ENCODE results near the gene TASOR. TPM values are rescaled to one million over a fixed set of nuclear protein-coding genes. Genes with fewer than 3 reads are reported as not detected.
"Not testable (repeated sequence)": the region's sequence is repeated elsewhere in the genome, so short reads cannot be mapped to it uniquely, and the experiment has no call there.

The TASOR gene
- total and polyA plus RNA-seq, 4 donors = 5.6 to 51.3 (median 19.2) TPM

GRCh38 chr3:56724676-56725075, 41.6 kb upstream of the TASOR start (continued):
- no peak for TF ChIP-seq REST (IDR thresholded peaks at IDR 0.05)
- TF ChIP-seq RAD21 (IDR thresholded peaks at IDR 0.05) = no peak
- TF ChIP-seq FOXA2 (IDR thresholded peaks at IDR 0.05) = no peak
- no peak for TF ChIP-seq CTCF (IDR thresholded peaks at IDR 0.05; ENCODE audit: low read depth, low read length, missing input control)
- TF ChIP-seq FOXA1 (IDR thresholded peaks at IDR 0.05) = no peak
- TF ChIP-seq EGR1 (IDR thresholded peaks at IDR 0.05; ENCODE audit: low read depth in 2 of 2) = no peak
- TF ChIP-seq HNF4G (IDR thresholded peaks at IDR 0.05) = no peak
- no peak for TF ChIP-seq YY1 (IDR thresholded peaks at IDR 0.05)

GRCh38 chr3:56720849-56721248, 37.8 kb upstream of the TASOR start:
- H3K4me3 ChIP-seq (ENCODE audit: low read depth in 1 of 3, low read length in 3 of 3) = no peak overlapping the region
- DNase-seq (ENCODE audit: low spot score) = no peak
- H3K27me3 ChIP-seq (ENCODE audit: control insufficient read depth in 4 of 4, insufficient read depth in 4 of 4, low read length in 3 of 4) = no peaks in the 10 kb centered on the region
- no peaks in the 10 kb centered on the region for H3K36me3 ChIP-seq (ENCODE audit: control insufficient read depth in 4 of 4, insufficient read depth in 3 of 4, low read depth in 1 of 4, low read length in 3 of 4)
- H3K9ac ChIP-seq (ENCODE audit: low read depth in 1 of 2, low read length in 2 of 2) = no peak overlapping the region
- H3K27ac ChIP-seq (ENCODE audit: low read depth in 1 of 2, low read length in 2 of 2) = no peak overlapping the region
- TF ChIP-seq SP1 (IDR thresholded peaks at IDR 0.05) (no peak), CTCF (IDR thresholded peaks at IDR 0.05; ENCODE audit: low read depth, low read length, missing input control) (no peak), HNF4G (IDR thresholded peaks at IDR 0.05) (no peak), MAX (IDR thresholded peaks at IDR 0.05) (no peak), TAF1 (conservative IDR thresholded peaks at IDR 0.05) (no peak), REST (IDR thresholded peaks at IDR 0.05) (no peak), GABPA (IDR thresholded peaks at IDR 0.05 in 1 of 2, conservative IDR thresholded peaks at IDR 0.05 in 1 of 2) (no peak), NR2F2 (IDR thresholded peaks at IDR 0.05) (no peak), YY1 (IDR thresholded peaks at IDR 0.05) (no peak), ZBTB33 (IDR thresholded peaks at IDR 0.05) (no peak), RAD21 (IDR thresholded peaks at IDR 0.05) (no peak)
- no peaks in the 10 kb centered on the region for H3K9me3 ChIP-seq (ENCODE audit: control insufficient read depth in 4 of 4, low read length in 3 of 4)
- no peaks in the 10 kb centered on the region for H3K4me1 ChIP-seq (ENCODE audit: control insufficient read depth in 4 of 4, insufficient read depth in 4 of 4, low read length in 3 of 4)

GRCh38 chr3:56718809-56719208, 35.7 kb upstream of the TASOR start:
- H3K27ac ChIP-seq (ENCODE audit: low read depth in 1 of 2, low read length in 2 of 2); H3K9me3 ChIP-seq (ENCODE audit: control insufficient read depth in 4 of 4, low read length in 3 of 4); H3K9ac ChIP-seq (ENCODE audit: low read depth in 1 of 2, low read length in 2 of 2); H3K4me1 ChIP-seq (ENCODE audit: control insufficient read depth in 4 of 4, insufficient read depth in 4 of 4, low read length in 3 of 4); H3K4me3 ChIP-seq (ENCODE audit: low read depth in 1 of 3, low read length in 3 of 3); DNase-seq (ENCODE audit: low spot score); H3K27me3 ChIP-seq (ENCODE audit: control insufficient read depth in 4 of 4, insufficient read depth in 4 of 4, low read length in 3 of 4); H3K36me3 ChIP-seq (ENCODE audit: control insufficient read depth in 4 of 4, insufficient read depth in 3 of 4, low read depth in 1 of 4, low read length in 3 of 4): not testable (repeated sequence)
- WGBS = 98% methylated on average over 21 of the region's 21 CpGs
